ENCODE measurements around the gene JAM3. TPM values are rescaled to one million over a fixed set of nuclear protein-coding genes. Genes with fewer than 3 reads are reported as not detected.

Gene JAM3
- total and polyA plus RNA-seq, 8 donors, result 4.0 to 83.4 (median 20.0) TPM

- no peak for DNase-seq
- intact Hi-C loops (cut with DNase I; ENCODE audit: low total_unique reads), result no loop called here
These were observed 85.6 kb downstream of the JAM3 start for GRCh38 chr11:134154441-134154840.

GRCh38 chr11:134155456-134155855 is 86.6 kb downstream of the JAM3 start:
- no peaks in the 10 kb centered on the region for H3K27me3 ChIP-seq
- no peak overlapping the region for H3K4me3 ChIP-seq
- no peaks in the 10 kb centered on the region for H3K9me3 ChIP-seq
- H3K4me1 ChIP-seq, result peaks cover 0 to 8% (median 0%) of the 10 kb centered on the region in 4 donors
- H3K27ac ChIP-seq, result no peak overlapping the region
- DNase-seq, result no peak
- peaks cover 24 to 92% (median 91%) of the 10 kb centered on the region in 4 donors for H3K36me3 ChIP-seq
- TF ChIP-seq POLR2A (IDR thresholded peaks at IDR 0.05) (no peak), CTCF (IDR thresholded peaks at IDR 0.05) (no peak), POLR2AphosphoS5 (IDR thresholded peaks at IDR 0.05) (no peak), EP300 (IDR thresholded peaks at IDR 0.05) (no peak)
- intact Hi-C loops (cut with DNase I; ENCODE audit: low total_unique reads), result no loop called here
- WGBS, 5 donors, result 87 to 96% (median 91%) methylated on average over 16 of the region's 16 CpGs

More at GRCh38 chr11:134154441-134154840, 85.6 kb downstream of the JAM3 start:
- no peaks in the 10 kb centered on the region for H3K27me3 ChIP-seq
- H3K4me3 ChIP-seq, result no peak overlapping the region
- peaks cover 23 to 92% (median 91%) of the 10 kb centered on the region in 4 donors for H3K36me3 ChIP-seq
- peaks cover 0 to 8% (median 0%) of the 10 kb centered on the region in 4 donors for H3K4me1 ChIP-seq
- H3K9me3 ChIP-seq, result no peaks in the 10 kb centered on the region
- no peak overlapping the region for H3K27ac ChIP-seq
- TF ChIP-seq EP300 (IDR thresholded peaks at IDR 0.05), result no peak
- TF ChIP-seq POLR2AphosphoS5 (IDR thresholded peaks at IDR 0.05), result no peak
- no peak for TF ChIP-seq POLR2A (IDR thresholded peaks at IDR 0.05)
- no peak for TF ChIP-seq CTCF (IDR thresholded peaks at IDR 0.05)
- WGBS, 5 donors, result 77 to 92% (median 82%) methylated on average over 10 to 11 of the region's 11 CpGs

GRCh38 chr11:134155946-134156865 is 87.3 kb downstream of the JAM3 start:
- no peak for DNase-seq
- TF ChIP-seq POLR2AphosphoS5 (IDR thresholded peaks at IDR 0.05) (no peak), EP300 (IDR thresholded peaks at IDR 0.05) (no peak), POLR2A (IDR thresholded peaks at IDR 0.05) (no peak), CTCF (IDR thresholded peaks at IDR 0.05) (no peak)
- 86 to 97% (median 94%) methylated on average over 27 to 28 of the region's 28 CpGs for WGBS, 5 donors
- H3K4me1 ChIP-seq, result peaks cover 0 to 8% (median 0%) of the 10 kb centered on the region in 4 donors
- peaks cover 24 to 92% (median 91%) of the 10 kb centered on the region in 4 donors for H3K36me3 ChIP-seq
- no peaks in the 10 kb centered on the region for H3K9me3 ChIP-seq
- H3K27me3 ChIP-seq, result no peaks in the 10 kb centered on the region
- intact Hi-C loops (cut with DNase I; ENCODE audit: low total_unique reads), result no loop called here
- H3K4me3 ChIP-seq, result no peak overlapping the region
- H3K27ac ChIP-seq, result no peak overlapping the region

GRCh38 chr11:134157451-134157850 is 88.6 kb downstream of the JAM3 start:
- Histone ChIP-seq H3K27me3 (no peaks in the 10 kb centered on the region), H3K9me3 (no peaks in the 10 kb centered on the region), H3K4me1 (peaks cover 0 to 3% (median 0%) of the 10 kb centered on the region in 4 donors), H3K27ac (no peak overlapping the region), H3K4me3 (no peak overlapping the region), H3K36me3 (peaks cover 24 to 94% (median 91%) of the 10 kb centered on the region in 4 donors)
- no peak for DNase-seq
- TF ChIP-seq CTCF (IDR thresholded peaks at IDR 0.05), result no peak
- no peak for TF ChIP-seq POLR2A (IDR thresholded peaks at IDR 0.05)
- TF ChIP-seq EP300 (IDR thresholded peaks at IDR 0.05), result no peak
- TF ChIP-seq POLR2AphosphoS5 (IDR thresholded peaks at IDR 0.05), result no peak
- intact Hi-C loops (cut with DNase I; ENCODE audit: low total_unique reads), result no loop called here
- 28 to 44% (median 39%) methylated on average over 4 of the region's 4 CpGs for WGBS, 5 donors
